GM12878 (cell line): ENCODE results near the gene GIT1. TPM values are rescaled to one million over a fixed set of nuclear protein-coding genes. Genes with fewer than 3 reads are reported as not detected.

Experiments
- ATF7 ChIP-seq: fragments of 450-650 bp; IDR thresholded peaks from 2 replicates; pipeline ENCODE4 v1.6.1; 2016; ENCODE audit warnings: low read depth, mild to moderate bottlenecking
- BACH1 ChIP-seq: fragments of 450-650 bp; IDR thresholded peaks from 2 replicates; pipeline ENCODE4 v1.6.1; 2017; ENCODE audit warnings: mild to moderate bottlenecking, borderline replicate concordance
- BCL11A ChIP-seq: IDR thresholded peaks from 2 replicates; pipeline ENCODE4 v1.6.1; 2011; ENCODE audit warnings: low read depth, low read length
- BMI1 ChIP-seq: fragments of 450-650 bp; IDR thresholded peaks from 2 replicates; pipeline ENCODE4 v1.6.1; 2016; ENCODE audit warnings: mild to moderate bottlenecking, moderate library complexity, borderline replicate concordance
- CBFB ChIP-seq: IDR thresholded peaks from 2 replicates; pipeline ENCODE4 v1.6.1; 2016; ENCODE audit warnings: antibody characterized with exemption, low read depth
- EGR1 ChIP-seq, 2 experiments: IDR thresholded peaks; 1 replicate in 1 of 2; 2 replicates in 1 of 2; pipeline ENCODE4 v1.6.1; 2011 to 2012; ENCODE audit warnings: low read depth in 2 of 2, low read length in 2 of 2, borderline replicate concordance in 1 of 2, mild to moderate bottlenecking in 1 of 2, moderate library complexity in 1 of 2
- ETV6 ChIP-seq, 2 experiments: fragments of 450-650 bp in 1 of 2; IDR thresholded peaks in 1 of 2; conservative IDR thresholded peaks in 1 of 2; 2 replicates each; pipeline ENCODE4 v1.6.1; 2014; ENCODE audit warnings: antibody characterized with exemption in 1 of 2, borderline replicate concordance in 1 of 2, low read depth in 1 of 2, mild to moderate bottlenecking in 1 of 2, moderate library complexity in 1 of 2
- EZH2 ChIP-seq: IDR thresholded peaks from 2 replicates; pipeline ENCODE4 v1.6.1; 2012; ENCODE audit warnings: low read depth, mild to moderate bottlenecking, control low read depth, inconsistent platforms, low read length, borderline replicate concordance; ENCODE audit not compliant: control insufficient read depth
- FOXK2 ChIP-seq: fragments of 450-650 bp; IDR thresholded peaks from 2 replicates; pipeline ENCODE4 v1.6.1; 2017; ENCODE audit warnings: mild to moderate bottlenecking, moderate library complexity
- FOXM1 ChIP-seq: IDR thresholded peaks from 2 replicates; pipeline ENCODE4 v1.6.1; 2012; ENCODE audit warnings: low read depth, mild to moderate bottlenecking, inconsistent platforms, low read length, moderate library complexity
- IRF4 ChIP-seq: IDR thresholded peaks from 2 replicates; pipeline ENCODE4 v1.6.1; 2011; ENCODE audit warnings: low read depth, low read length
- NBN ChIP-seq: fragments of 450-650 bp; IDR thresholded peaks from 2 replicates; pipeline ENCODE4 v1.6.1; 2016
- NFIC ChIP-seq: IDR thresholded peaks from 2 replicates; pipeline ENCODE4 v1.6.1; 2012; ENCODE audit warnings: low read depth, mild to moderate bottlenecking, inconsistent platforms, low read length, moderate library complexity
- RAD51 ChIP-seq: fragments of 450-650 bp; IDR thresholded peaks from 2 replicates; pipeline ENCODE4 v1.6.1; 2016; ENCODE audit warnings: moderate library complexity, mild to moderate bottlenecking, inconsistent platforms
- RFX5 ChIP-seq: IDR thresholded peaks from 2 replicates; pipeline ENCODE4 v1.6.1; 2011; ENCODE audit warnings: low read depth, low read length, improper control_type of control experiment
- TARDBP ChIP-seq: IDR thresholded peaks from 2 replicates; pipeline ENCODE4 v1.6.1; 2016; ENCODE audit warnings: borderline replicate concordance
- ZBED1 ChIP-seq: IDR thresholded peaks from 2 replicates; pipeline ENCODE4 v1.6.1; 2016; ENCODE audit warnings: borderline replicate concordance
- polyA plus RNA-seq, 11 experiments: library from polyadenylated mRNA; depleted of rRNA in 4 of 11; unstranded in 6 of 11; stranded (reverse) in 5 of 11; fragments of >200 nt; fragmentation: Nextera tagmentation in 4 of 11; fragmentation: Illumina TruSeq in 1 of 11; extraction: Ambion mirVana in 4 of 11; extraction: Trizol in 1 of 11; gene quantifications; 1 replicate in 1 of 11; 2 replicates in 10 of 11; pipeline versions ENCODE4 v1.2.1 to v1.2.3, GENCODE V29; 2011 to 2016; ENCODE audit warnings: inconsistent platforms in 2 of 11, missing spikeins in 2 of 11, low read depth in 1 of 11
- total RNA-seq, 4 experiments: library from RNA; depleted of rRNA in 3 of 4; stranded (reverse); fragments of >200 nt in 3 of 4; fragmentation: Illumina TruSeq in 1 of 4; extraction: Trizol in 1 of 4; gene quantifications; 2 replicates each; pipeline versions ENCODE4 v1.2.1 to v1.2.3, GENCODE V29; 2013 to 2021
- TF ChIP-seq, protein P1 (sequence below): fragments of 450-650 bp; IDR thresholded peaks from 2 replicates; pipeline ENCODE4 v1.6.1; 2018; ENCODE audit warnings: borderline replicate concordance, mild to moderate bottlenecking; ENCODE audit not compliant: partially characterized antibody
- TF ChIP-seq, protein P2 (sequence below): IDR thresholded peaks from 2 replicates; pipeline ENCODE4 v1.6.1; 2012; ENCODE audit warnings: low read depth, low read length, improper control_type of control experiment
- TF ChIP-seq, protein P3 (sequence below): fragments of 450-650 bp; IDR thresholded peaks from 2 replicates; pipeline ENCODE4 v1.6.1; 2017; ENCODE audit warnings: mild to moderate bottlenecking, moderate library complexity
- TF ChIP-seq, protein P4 (sequence below): IDR thresholded peaks from 2 replicates; pipeline ENCODE4 v1.6.1; 2011; ENCODE audit warnings: borderline replicate concordance, low read depth, mild to moderate bottlenecking, moderate library complexity, low read length; ENCODE audit not compliant: insufficient read depth, poor library complexity, severe bottlenecking

The GIT1 gene
- total and polyA plus RNA-seq, 10 of the 15 experiments (the other 5 are each of a cell fraction or from before 2014, with no cell fraction given) = 0.24 to 45.3 (median 20.9) TPM

DNA sequence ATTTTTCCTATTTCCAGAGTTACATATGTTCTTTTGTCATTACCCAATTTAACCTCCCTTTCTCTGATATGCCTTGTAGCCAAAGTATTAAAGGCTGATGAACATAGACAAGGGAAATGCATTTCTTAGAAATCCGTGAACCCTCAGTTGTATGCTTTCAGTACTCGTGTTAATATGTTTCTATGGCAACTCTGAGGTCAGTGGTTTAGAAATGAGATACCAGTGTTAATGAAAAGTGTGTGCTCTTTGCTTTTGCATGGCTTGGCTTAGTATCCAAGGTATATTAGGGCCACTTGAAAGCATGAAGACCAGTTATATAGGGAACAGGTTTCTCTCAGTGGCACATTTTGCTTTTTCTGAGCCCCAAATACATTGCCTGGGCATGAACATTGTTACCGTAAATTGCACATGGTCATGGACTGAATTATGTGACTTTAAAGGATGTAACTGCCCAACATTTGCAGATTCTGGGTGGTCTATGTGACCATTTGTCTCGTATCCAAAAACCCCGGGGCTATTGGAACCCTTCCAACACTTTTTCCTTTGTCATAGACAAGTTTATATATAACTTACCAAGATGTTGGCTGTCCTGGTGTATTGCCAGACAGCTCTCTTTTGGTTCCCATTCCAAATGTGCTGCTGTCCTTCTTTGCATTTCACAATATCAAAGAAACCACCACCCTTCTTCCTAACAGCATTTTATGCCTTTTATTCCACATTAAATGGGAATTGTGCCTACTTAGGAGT is 40.1 kb downstream of the GIT1 start (continued):
- TF ChIP-seq, protein P1, sequence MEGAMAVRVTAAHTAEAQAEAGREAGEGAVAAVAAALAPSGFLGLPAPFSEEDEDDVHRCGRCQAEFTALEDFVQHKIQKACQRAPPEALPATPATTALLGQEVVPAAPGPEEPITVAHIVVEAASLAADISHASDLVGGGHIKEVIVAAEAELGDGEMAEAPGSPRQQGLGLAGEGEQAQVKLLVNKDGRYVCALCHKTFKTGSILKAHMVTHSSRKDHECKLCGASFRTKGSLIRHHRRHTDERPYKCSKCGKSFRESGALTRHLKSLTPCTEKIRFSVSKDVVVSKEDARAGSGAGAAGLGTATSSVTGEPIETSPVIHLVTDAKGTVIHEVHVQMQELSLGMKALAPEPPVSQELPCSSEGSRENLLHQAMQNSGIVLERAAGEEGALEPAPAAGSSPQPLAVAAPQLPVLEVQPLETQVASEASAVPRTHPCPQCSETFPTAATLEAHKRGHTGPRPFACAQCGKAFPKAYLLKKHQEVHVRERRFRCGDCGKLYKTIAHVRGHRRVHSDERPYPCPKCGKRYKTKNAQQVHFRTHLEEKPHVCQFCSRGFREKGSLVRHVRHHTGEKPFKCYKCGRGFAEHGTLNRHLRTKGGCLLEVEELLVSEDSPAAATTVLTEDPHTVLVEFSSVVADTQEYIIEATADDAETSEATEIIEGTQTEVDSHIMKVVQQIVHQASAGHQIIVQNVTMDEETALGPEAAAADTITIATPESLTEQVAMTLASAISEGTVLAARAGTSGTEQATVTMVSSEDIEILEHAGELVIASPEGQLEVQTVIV = no peak
- TF ChIP-seq ATF7 = peak; percentile 34; the same call in 1 of the 2 replicates
- TF ChIP-seq, protein P2, sequence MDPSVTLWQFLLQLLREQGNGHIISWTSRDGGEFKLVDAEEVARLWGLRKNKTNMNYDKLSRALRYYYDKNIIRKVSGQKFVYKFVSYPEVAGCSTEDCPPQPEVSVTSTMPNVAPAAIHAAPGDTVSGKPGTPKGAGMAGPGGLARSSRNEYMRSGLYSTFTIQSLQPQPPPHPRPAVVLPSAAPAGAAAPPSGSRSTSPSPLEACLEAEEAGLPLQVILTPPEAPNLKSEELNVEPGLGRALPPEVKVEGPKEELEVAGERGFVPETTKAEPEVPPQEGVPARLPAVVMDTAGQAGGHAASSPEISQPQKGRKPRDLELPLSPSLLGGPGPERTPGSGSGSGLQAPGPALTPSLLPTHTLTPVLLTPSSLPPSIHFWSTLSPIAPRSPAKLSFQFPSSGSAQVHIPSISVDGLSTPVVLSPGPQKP = no peak
- TF ChIP-seq RFX5 = no peak
- TF ChIP-seq FOXM1 = no peak
- TF ChIP-seq ETV6 (conservative IDR thresholded peaks at IDR 0.05 in 1 of 2, IDR thresholded peaks at IDR 0.05 in 1 of 2; ENCODE audit: borderline replicate concordance in 1 of 2, low read depth in 1 of 2) = no peak
- TF ChIP-seq TARDBP = no peak
- no peak for TF ChIP-seq BACH1
- no peak for TF ChIP-seq BCL11A
- peak; percentile 85; the same call in 1 of the 2 replicates for TF ChIP-seq BMI1
- 0 out of 2 replicates have a peak, but pooled peaks have one; percentile 29 for TF ChIP-seq ZBED1
- TF ChIP-seq, protein P3, sequence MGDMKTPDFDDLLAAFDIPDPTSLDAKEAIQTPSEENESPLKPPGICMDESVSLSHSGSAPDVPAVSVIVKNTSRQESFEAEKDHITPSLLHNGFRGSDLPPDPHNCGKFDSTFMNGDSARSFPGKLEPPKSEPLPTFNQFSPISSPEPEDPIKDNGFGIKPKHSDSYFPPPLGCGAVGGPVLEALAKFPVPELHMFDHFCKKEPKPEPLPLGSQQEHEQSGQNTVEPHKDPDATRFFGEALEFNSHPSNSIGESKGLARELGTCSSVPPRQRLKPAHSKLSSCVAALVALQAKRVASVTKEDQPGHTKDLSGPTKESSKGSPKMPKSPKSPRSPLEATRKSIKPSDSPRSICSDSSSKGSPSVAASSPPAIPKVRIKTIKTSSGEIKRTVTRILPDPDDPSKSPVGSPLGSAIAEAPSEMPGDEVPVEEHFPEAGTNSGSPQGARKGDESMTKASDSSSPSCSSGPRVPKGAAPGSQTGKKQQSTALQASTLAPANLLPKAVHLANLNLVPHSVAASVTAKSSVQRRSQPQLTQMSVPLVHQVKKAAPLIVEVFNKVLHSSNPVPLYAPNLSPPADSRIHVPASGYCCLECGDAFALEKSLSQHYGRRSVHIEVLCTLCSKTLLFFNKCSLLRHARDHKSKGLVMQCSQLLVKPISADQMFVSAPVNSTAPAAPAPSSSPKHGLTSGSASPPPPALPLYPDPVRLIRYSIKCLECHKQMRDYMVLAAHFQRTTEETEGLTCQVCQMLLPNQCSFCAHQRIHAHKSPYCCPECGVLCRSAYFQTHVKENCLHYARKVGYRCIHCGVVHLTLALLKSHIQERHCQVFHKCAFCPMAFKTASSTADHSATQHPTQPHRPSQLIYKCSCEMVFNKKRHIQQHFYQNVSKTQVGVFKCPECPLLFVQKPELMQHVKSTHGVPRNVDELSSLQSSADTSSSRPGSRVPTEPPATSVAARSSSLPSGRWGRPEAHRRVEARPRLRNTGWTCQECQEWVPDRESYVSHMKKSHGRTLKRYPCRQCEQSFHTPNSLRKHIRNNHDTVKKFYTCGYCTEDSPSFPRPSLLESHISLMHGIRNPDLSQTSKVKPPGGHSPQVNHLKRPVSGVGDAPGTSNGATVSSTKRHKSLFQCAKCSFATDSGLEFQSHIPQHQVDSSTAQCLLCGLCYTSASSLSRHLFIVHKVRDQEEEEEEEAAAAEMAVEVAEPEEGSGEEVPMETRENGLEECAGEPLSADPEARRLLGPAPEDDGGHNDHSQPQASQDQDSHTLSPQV = no peak
- TF ChIP-seq NBN = peak; percentile 38; the same call in 1 of the 2 replicates
- no peak for TF ChIP-seq CBFB
- TF ChIP-seq, protein P4, sequence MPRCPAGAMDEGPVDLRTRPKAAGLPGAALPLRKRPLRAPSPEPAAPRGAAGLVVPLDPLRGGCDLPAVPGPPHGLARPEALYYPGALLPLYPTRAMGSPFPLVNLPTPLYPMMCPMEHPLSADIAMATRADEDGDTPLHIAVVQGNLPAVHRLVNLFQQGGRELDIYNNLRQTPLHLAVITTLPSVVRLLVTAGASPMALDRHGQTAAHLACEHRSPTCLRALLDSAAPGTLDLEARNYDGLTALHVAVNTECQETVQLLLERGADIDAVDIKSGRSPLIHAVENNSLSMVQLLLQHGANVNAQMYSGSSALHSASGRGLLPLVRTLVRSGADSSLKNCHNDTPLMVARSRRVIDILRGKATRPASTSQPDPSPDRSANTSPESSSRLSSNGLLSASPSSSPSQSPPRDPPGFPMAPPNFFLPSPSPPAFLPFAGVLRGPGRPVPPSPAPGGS = no peak
- TF ChIP-seq EZH2 = no peak
- TF ChIP-seq RAD51 = no peak
- TF ChIP-seq EGR1 (IDR thresholded peaks at IDR 0.05; ENCODE audit: borderline replicate concordance in 1 of 2, low read depth in 2 of 2, low read length in 2 of 2) = no peak
- peak; percentile 47; the same call in 1 of the 2 replicates for TF ChIP-seq IRF4
- no peak for TF ChIP-seq NFIC
- no peak for TF ChIP-seq FOXK2
